Endothelial cell of umbilical vein (primary cell): ENCODE data around the gene HSD3B7. TPM values are rescaled to one million over a fixed set of nuclear protein-coding genes. Genes with fewer than 3 reads are reported as not detected.

Experiments used
- BruUV-seq: library from RNA; stranded (reverse); fragments of 400-500 nt; replicated peaks from 2 replicates; lab custom pipeline; 2021; lab: Mats Ljungman, UMichigan
- CTCF ChIA-PET: fragments of 300-600, 350-600 bp; sonication (Branson Sonifier 250); formaldehyde crosslinking; loops from one replicate; lab custom pipeline; 2021; ENCODE audit warnings: antibody characterized with exemption, inconsistent platforms; lab: Charles Lee
- POLR2A ChIA-PET: fragments of 300-600, 350-600 bp; sonication (Branson Sonifier 250); formaldehyde crosslinking; loops from one replicate; lab custom pipeline; 2021; ENCODE audit warnings: antibody characterized with exemption, inconsistent platforms; lab: Charles Lee
- DNase-seq: peaks from one replicate; pipeline ENCODE4 v3.0.0-alpha.2; 2011; ENCODE audit warnings: low read depth, low spot score
- FAIRE-seq: peaks from 2 replicates; lab custom pipeline; 2011; peaks lifted over from hg19 to GRCh38; lab: Jason Lieb, UNC
- H2AFZ ChIP-seq: 2 replicates; pipeline ENCODE4 v1.6.0; 2012; ENCODE audit warnings: low read depth, low read length, control low read depth, inconsistent platforms
- H3K27ac ChIP-seq: 2 replicates; pipeline ENCODE4 v1.5.1; 2011; ENCODE audit warnings: low read depth, mild to moderate bottlenecking, control low read depth, low read length, moderate library complexity; ENCODE audit not compliant: insufficient read depth
- H3K27me3 ChIP-seq, 2 experiments: 2 replicates each; pipeline versions ENCODE4 v1.6.0 to v1.6.1; 2011; ENCODE audit warnings: low read length in 2 of 2, mixed read lengths in 1 of 2; ENCODE audit not compliant: control insufficient read depth in 2 of 2, insufficient read depth in 2 of 2
- H3K36me3 ChIP-seq, 2 experiments: 2 replicates in 1 of 2; 3 replicates in 1 of 2; pipeline ENCODE4 v1.5.1; 2011; ENCODE audit warnings: low read length in 2 of 2, mild to moderate bottlenecking in 1 of 2, moderate library complexity in 1 of 2; ENCODE audit not compliant: control insufficient read depth in 2 of 2, insufficient read depth in 2 of 2; ENCODE audit errors: extremely low read depth in 1 of 2
- H3K4me1 ChIP-seq: 3 replicates; pipeline ENCODE4 v1.5.1; 2011; ENCODE audit warnings: mild to moderate bottlenecking, low read length; ENCODE audit not compliant: control insufficient read depth, insufficient read depth; ENCODE audit errors: extremely low read depth
- H3K4me2 ChIP-seq: 2 replicates; pipeline ENCODE4 v1.6.1; 2011; ENCODE audit warnings: low read length, control low read depth, mixed read lengths; ENCODE audit not compliant: insufficient read depth
- H3K4me3 ChIP-seq, 3 experiments: fragments of 200-600 bp in 1 of 3; sonication (generic), shearing (Covaris generic) in 1 of 3; replicated peaks in 1 of 3; 2 replicates each; pipeline ENCODE4 v1.5.1; 2011 to 2016; ENCODE audit warnings: control low read depth in 3 of 3, low read length in 3 of 3, mild to moderate bottlenecking in 2 of 3, inconsistent platforms in 1 of 3, low read depth in 1 of 3, moderate library complexity in 1 of 3; ENCODE audit not compliant: insufficient read depth in 1 of 3
- H3K79me2 ChIP-seq: 2 replicates; pipeline ENCODE4 v1.6.0; 2012; ENCODE audit warnings: low read length, inconsistent platforms; ENCODE audit not compliant: control insufficient read depth, insufficient read depth
- H3K9ac ChIP-seq: replicated peaks from 2 replicates; pipeline ENCODE3; 2011; ENCODE audit warnings: low read length, control low read depth; ENCODE audit not compliant: insufficient read depth; ENCODE audit errors: extremely low read depth
- H3K9me1 ChIP-seq: replicated peaks from 3 replicates; pipeline ENCODE4 v1.6.0; 2011; ENCODE audit warnings: mild to moderate bottlenecking, low read length; ENCODE audit not compliant: control insufficient read depth, insufficient read depth; ENCODE audit errors: extremely low read depth
- H3K9me3 ChIP-seq: replicated peaks from 2 replicates; pipeline ENCODE4 v1.5.1; 2012; ENCODE audit warnings: low read length, inconsistent platforms; ENCODE audit not compliant: control insufficient read depth, insufficient read depth
- H4K20me1 ChIP-seq: replicated peaks from 2 replicates; pipeline ENCODE3; 2011; ENCODE audit warnings: mild to moderate bottlenecking, low read length; ENCODE audit not compliant: control insufficient read depth, insufficient read depth; ENCODE audit errors: extremely low read depth
- EZH2 ChIP-seq: IDR thresholded peaks from 2 replicates; pipeline ENCODE4 v1.6.1; 2012; ENCODE audit warnings: borderline replicate concordance, low read depth, mild to moderate bottlenecking, moderate library complexity, low read length, inconsistent platforms; ENCODE audit not compliant: severe bottlenecking
- FOS ChIP-seq: IDR thresholded peaks from 2 replicates; pipeline ENCODE4 v1.6.1; 2011; ENCODE audit warnings: mild to moderate bottlenecking, low read length, moderate library complexity, borderline replicate concordance; ENCODE audit not compliant: insufficient read depth
- GATA2 ChIP-seq: IDR thresholded peaks from 2 replicates; pipeline ENCODE4 v1.7.0; 2011; ENCODE audit warnings: low read depth, mild to moderate bottlenecking, moderate library complexity, mixed read lengths, low read length; ENCODE audit not compliant: insufficient read length, insufficient read depth
- JUN ChIP-seq: IDR thresholded peaks from 2 replicates; pipeline ENCODE4 v1.6.1; 2011; ENCODE audit warnings: borderline replicate concordance, low read depth; ENCODE audit not compliant: insufficient read length, insufficient read depth
- MYC ChIP-seq: IDR thresholded peaks from one replicate; pipeline ENCODE4 v1.6.1; 2011; ENCODE audit warnings: mild to moderate bottlenecking, low read depth, low read length
- POLR2A ChIP-seq: IDR thresholded peaks from 2 replicates; pipeline ENCODE4 v1.6.1; 2012; ENCODE audit warnings: low read depth, mild to moderate bottlenecking, control low read depth, low read length
- POLR2AphosphoS5 ChIP-seq: IDR thresholded peaks from 2 replicates; pipeline ENCODE4 v1.6.1; 2012; ENCODE audit warnings: low read depth, mild to moderate bottlenecking, control low read depth, low read length, moderate library complexity; ENCODE audit not compliant: insufficient read depth
- dilution Hi-C: fragments of 300-500 bp; cut with MboI; formaldehyde crosslinking; loops from one replicate; pipeline ENCODE4 v1.15.0; 2019; ENCODE audit warnings: low sequenced_read_pairs; ENCODE audit not compliant: extremely low pct_ligation_motif_present
- intact Hi-C: fragments of 100-400 bp; cut with micrococcal nuclease; formaldehyde crosslinking; loops from one replicate; pipeline ENCODE4 v1.10.0; 2022
- polyA plus RNA-seq, 4 experiments: library from polyadenylated mRNA; depleted of rRNA in 3 of 4; stranded (reverse) in 3 of 4; unstranded in 1 of 4; fragments of >200 nt; gene quantifications; 2 replicates each; pipeline versions ENCODE4 v1.2.1 to v1.2.3, GENCODE V29; 2011 to 2012; ENCODE audit warnings: missing spikeins in 1 of 4
- total RNA-seq: library from RNA; stranded (reverse); gene quantifications from 2 replicates; pipeline ENCODE4 v1.2.3, GENCODE V29; 2021
- TF ChIP-seq, protein P1 (sequence below): IDR thresholded peaks from 2 replicates; pipeline ENCODE4 v1.6.1; 2011; ENCODE audit not compliant: insufficient read depth, insufficient read length
- TF ChIP-seq, protein P2 (sequence below), 2 donors: IDR thresholded peaks; 1 replicate in 1 of 2; 2 replicates in 1 of 2; pipeline ENCODE4 v1.5.1; 2011; ENCODE audit warnings: low read length in 2 of 2, mild to moderate bottlenecking in 2 of 2, moderate library complexity in 2 of 2, control low read depth in 1 of 2, inconsistent platforms in 1 of 2, low read depth in 1 of 2; ENCODE audit not compliant: insufficient read depth in 1 of 2; ENCODE audit errors: extremely low read depth in 1 of 2

HSD3B7 gene
- total and polyA plus RNA-seq, 2 donors (not counting 3 experiments of a cell fraction or from before 2014, with no cell fraction given), result 3.5 to 4.8 TPM

DNA sequence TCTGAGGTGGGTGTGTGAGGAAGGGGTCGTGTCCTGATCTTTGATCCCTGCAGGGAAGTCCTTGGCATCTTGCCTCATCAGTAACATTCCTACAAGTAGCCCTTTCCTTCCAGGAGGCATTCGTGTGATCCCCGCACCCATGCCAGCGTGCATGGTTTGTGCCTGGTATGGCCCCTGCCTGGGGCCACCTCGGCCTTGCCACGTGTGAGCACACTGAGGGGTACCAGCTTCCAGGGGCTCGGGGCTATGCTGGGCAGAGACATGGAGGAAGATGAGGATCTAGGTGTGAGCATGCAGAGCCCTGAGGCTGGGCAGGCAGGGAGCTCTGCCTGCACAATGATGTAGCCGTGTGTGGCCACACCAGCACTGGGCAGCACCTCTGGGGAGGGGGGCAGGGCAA is 6.0 kb downstream of the HSD3B7 start:
- H3K4me3 ChIP-seq, result no peak overlapping the region
- intact Hi-C loops, result no loop called here
- CTCF ChIA-PET, result no interaction called here
- no peak overlapping the region for H3K9ac ChIP-seq
- no peak overlapping the region for H3K27ac ChIP-seq
- BruUV-seq, result no TSS peak
- H2AFZ ChIP-seq, result no peak overlapping the region
- DNase-seq (no peak), FAIRE-seq (no peak)
- no peaks in the 10 kb centered on the region for H3K79me2 ChIP-seq
- TF ChIP-seq JUN, result no peak
- TF ChIP-seq MYC, result no peak
- no peak for TF ChIP-seq GATA2
- TF ChIP-seq FOS, result no peak
- no peak for TF ChIP-seq EZH2
- TF ChIP-seq, protein P1, sequence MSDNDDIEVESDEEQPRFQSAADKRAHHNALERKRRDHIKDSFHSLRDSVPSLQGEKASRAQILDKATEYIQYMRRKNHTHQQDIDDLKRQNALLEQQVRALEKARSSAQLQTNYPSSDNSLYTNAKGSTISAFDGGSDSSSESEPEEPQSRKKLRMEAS, result no peak
- TF ChIP-seq POLR2AphosphoS5, result no peak
- TF ChIP-seq, protein P2, sequence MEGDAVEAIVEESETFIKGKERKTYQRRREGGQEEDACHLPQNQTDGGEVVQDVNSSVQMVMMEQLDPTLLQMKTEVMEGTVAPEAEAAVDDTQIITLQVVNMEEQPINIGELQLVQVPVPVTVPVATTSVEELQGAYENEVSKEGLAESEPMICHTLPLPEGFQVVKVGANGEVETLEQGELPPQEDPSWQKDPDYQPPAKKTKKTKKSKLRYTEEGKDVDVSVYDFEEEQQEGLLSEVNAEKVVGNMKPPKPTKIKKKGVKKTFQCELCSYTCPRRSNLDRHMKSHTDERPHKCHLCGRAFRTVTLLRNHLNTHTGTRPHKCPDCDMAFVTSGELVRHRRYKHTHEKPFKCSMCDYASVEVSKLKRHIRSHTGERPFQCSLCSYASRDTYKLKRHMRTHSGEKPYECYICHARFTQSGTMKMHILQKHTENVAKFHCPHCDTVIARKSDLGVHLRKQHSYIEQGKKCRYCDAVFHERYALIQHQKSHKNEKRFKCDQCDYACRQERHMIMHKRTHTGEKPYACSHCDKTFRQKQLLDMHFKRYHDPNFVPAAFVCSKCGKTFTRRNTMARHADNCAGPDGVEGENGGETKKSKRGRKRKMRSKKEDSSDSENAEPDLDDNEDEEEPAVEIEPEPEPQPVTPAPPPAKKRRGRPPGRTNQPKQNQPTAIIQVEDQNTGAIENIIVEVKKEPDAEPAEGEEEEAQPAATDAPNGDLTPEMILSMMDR (IDR thresholded peaks at IDR 0.05; ENCODE audit: extremely low read depth in 1 of 2, insufficient read depth in 1 of 2, low read depth in 1 of 2, low read length in 2 of 2), result no peak
- TF ChIP-seq POLR2A, result no peak
- H3K4me1 ChIP-seq, result no peaks in the 10 kb centered on the region
- dilution Hi-C loops, result no loop called here
- H3K4me2 ChIP-seq, result no peak overlapping the region
- H3K36me3 ChIP-seq, result no peaks in the 10 kb centered on the region
- H4K20me1 ChIP-seq, result no peaks in the 10 kb centered on the region
- no peaks in the 10 kb centered on the region for H3K27me3 ChIP-seq
- POLR2A ChIA-PET, result no interaction called here
- no peaks in the 10 kb centered on the region for H3K9me3 ChIP-seq
- no peaks in the 10 kb centered on the region for H3K9me1 ChIP-seq
